ENCODE measurements around the gene PLP1.

DNA sequence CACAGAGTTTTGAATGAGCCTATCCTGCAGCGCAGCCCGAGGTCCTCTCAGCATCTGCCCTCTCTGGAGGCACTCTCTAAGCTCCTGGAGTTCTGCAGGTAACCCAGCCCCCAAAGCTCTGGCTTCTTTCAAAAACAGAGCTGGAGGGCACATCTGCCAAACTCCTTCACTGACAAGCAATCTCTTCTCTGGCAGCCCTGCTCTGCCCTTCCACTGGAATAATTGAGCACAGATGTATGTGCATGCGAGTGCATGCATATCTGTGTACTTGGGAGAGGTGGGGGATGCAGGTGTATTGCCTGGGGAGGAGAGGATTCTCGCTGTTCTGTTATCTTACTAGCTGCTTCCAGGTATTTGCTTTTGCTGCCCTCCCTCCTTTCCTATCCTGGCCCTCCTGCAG lies 22.2 kb upstream of the PLP1 start:
- TF ChIP-seq, protein P1, sequence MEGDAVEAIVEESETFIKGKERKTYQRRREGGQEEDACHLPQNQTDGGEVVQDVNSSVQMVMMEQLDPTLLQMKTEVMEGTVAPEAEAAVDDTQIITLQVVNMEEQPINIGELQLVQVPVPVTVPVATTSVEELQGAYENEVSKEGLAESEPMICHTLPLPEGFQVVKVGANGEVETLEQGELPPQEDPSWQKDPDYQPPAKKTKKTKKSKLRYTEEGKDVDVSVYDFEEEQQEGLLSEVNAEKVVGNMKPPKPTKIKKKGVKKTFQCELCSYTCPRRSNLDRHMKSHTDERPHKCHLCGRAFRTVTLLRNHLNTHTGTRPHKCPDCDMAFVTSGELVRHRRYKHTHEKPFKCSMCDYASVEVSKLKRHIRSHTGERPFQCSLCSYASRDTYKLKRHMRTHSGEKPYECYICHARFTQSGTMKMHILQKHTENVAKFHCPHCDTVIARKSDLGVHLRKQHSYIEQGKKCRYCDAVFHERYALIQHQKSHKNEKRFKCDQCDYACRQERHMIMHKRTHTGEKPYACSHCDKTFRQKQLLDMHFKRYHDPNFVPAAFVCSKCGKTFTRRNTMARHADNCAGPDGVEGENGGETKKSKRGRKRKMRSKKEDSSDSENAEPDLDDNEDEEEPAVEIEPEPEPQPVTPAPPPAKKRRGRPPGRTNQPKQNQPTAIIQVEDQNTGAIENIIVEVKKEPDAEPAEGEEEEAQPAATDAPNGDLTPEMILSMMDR (IDR thresholded peaks at IDR 0.05; ENCODE audit: insufficient read depth, low read length, poor library complexity, severe bottlenecking): no peak
- TF ChIP-seq EZH2phosphoT487 (conservative IDR thresholded peaks at IDR 0.05; ENCODE audit: low read length): no peak

Data from SU-DHL-6 (cell line).